ENCODE results near the gene SEMA4A. TPM values are rescaled to one million over a fixed set of nuclear protein-coding genes. Genes with fewer than 3 reads are reported as not detected.

The SEMA4A gene
- total and polyA plus RNA-seq, 9 of the 15 experiments (the other 6 are each of a cell fraction or from before 2014, with no cell fraction given) = 0.04 to 1.7 (median 0.45) TPM

GRCh38 chr1:156146020-156146768 is 7.2 kb upstream of the SEMA4A start:
- BruUV-seq (replicated peaks) = no TSS peak
- ATAC-seq = peak; percentile 87
- no peaks in the 10 kb centered on the region for H3K36me3 ChIP-seq (ENCODE audit: control insufficient read depth, insufficient read depth, low read length)
- peak overlapping the region; percentile 27 to 40; a peak in 2 of 4 replicates for H3K9ac ChIP-seq (ENCODE audit: insufficient read depth in 1 of 2, low read depth in 2 of 2, low read length in 2 of 2)
- 0 out of 2 replicates have a peak, but pooled peaks cover 6% of the 10 kb centered on the region for H4K20me1 ChIP-seq (replicated peaks; ENCODE audit: control insufficient read depth, insufficient read depth, low read length)
- H3K9me3 ChIP-seq (replicated peaks; ENCODE audit: control insufficient read depth, insufficient read depth, low read depth, low read length) = no peaks in the 10 kb centered on the region
- ChIA-PET POLR2A (interaction anchor here (0.6 kb wide), 3 partner anchors 76 to 165 kb away, joined by 3 read pairs; no protein-coding TSS in a partner anchor), CTCF (ENCODE audit: low intra/inter-chr PET ratio) (interaction anchor here (0.6 to 2.8 kb wide), 5 partner anchors 49 to 298 kb away, joined by 3 to 44 read pairs (median 4); no protein-coding TSS in a partner anchor)
- H3K4me2 ChIP-seq (ENCODE audit: insufficient read depth, low read length) = peak overlapping the region; percentile 46
- H2AFZ ChIP-seq (ENCODE audit: low read depth, low read length) = peak overlapping the region; percentile 81
- in situ Hi-C loops (cut with MboI) = loop anchor here (5.0 kb wide), 1 partner anchor 86 kb away; no protein-coding TSS in a partner anchor
- H3K4me1 ChIP-seq (replicated peaks in 1 of 2; ENCODE audit: control insufficient read depth in 2 of 2, insufficient read depth in 2 of 2, low read length in 2 of 2) = peaks cover 5 to 13% of the 10 kb centered on the region in 2 experiments; a peak in 4 of 5 replicates
- intact Hi-C loops (cut with micrococcal nuclease) = loop anchor here (2.0 to 5.0 kb wide), 4 partner anchors 46 to 215 kb away; partner anchors contain the start of genes PMF1 and SLC25A44
- FAIRE-seq = peak; percentile 97
- DNase-seq (ENCODE audit: extremely low read depth in 1 of 4, low spot score in 3 of 4) = peak; percentile 66 to 80 (median 72)
- 4% methylated on average over 13 of the region's 13 CpGs for WGBS (ENCODE audit: insufficient coverage, low coverage, missing lambda C conversion rate)
- H3K9me1 ChIP-seq (ENCODE audit: control insufficient read depth, insufficient read depth, low read length) = no peaks in the 10 kb centered on the region
- H3K27ac ChIP-seq (ENCODE audit: extremely low read depth, low read depth, low read length) = no peak overlapping the region
- no peak overlapping the region for H3K4me3 ChIP-seq
- no peaks in the 10 kb centered on the region for H3K79me2 ChIP-seq (ENCODE audit: control insufficient read depth, insufficient read depth, low read length)
- H3K27me3 ChIP-seq (ENCODE audit: control insufficient read depth in 2 of 2, insufficient read depth in 2 of 2, low read length in 2 of 2) = peaks cover 3 to 8% of the 10 kb centered on the region in 2 experiments; a peak in 1 of 5 replicates
- TF ChIP-seq BHLHE40 (IDR thresholded peaks at IDR 0.05; ENCODE audit: low read length) (peak; percentile 86), MAZ (CRISPR knock-in tag; conservative IDR thresholded peaks at IDR 0.05 in 1 of 2, IDR thresholded peaks at IDR 0.05 in 1 of 2) (peak in 1 of 2 experiments; percentile 65; a peak in 1 of 4 replicates), TEAD4 (IDR thresholded peaks at IDR 0.05; ENCODE audit: low read length) (peak; percentile 46; the same call in 1 of the 2 replicates), TEAD4 (CRISPR knock-in tag; IDR thresholded peaks at IDR 0.05; ENCODE audit: borderline replicate concordance) (no peak), ATF7 (IDR thresholded peaks at IDR 0.05) (0 out of 2 replicates have a peak, but pooled peaks have one; percentile 26), CHD1 (IDR thresholded peaks at IDR 0.05; ENCODE audit: low read length) (no peak), FOXA3 (CRISPR knock-in tag; conservative IDR thresholded peaks at IDR 0.05 in 1 of 2, IDR thresholded peaks at IDR 0.05 in 1 of 2) (no peak), ZNF124 (CRISPR knock-in tag; IDR thresholded peaks at IDR 0.05) (no peak), E2F1 (CRISPR knock-in tag; IDR thresholded peaks at IDR 0.05) (peak; percentile 34; the same call in 1 of the 2 replicates), CTCF (IDR thresholded peaks at IDR 0.05 in 2 of 3, conservative IDR thresholded peaks at IDR 0.05 in 1 of 3; ENCODE audit: insufficient read depth in 2 of 3, low read depth in 1 of 3, low read length in 3 of 3) (peak; percentile 78 to 93 (median 82)), CTBP1 (IDR thresholded peaks at IDR 0.05; ENCODE audit: borderline replicate concordance) (peak; percentile 76; the same call in 1 of the 2 replicates), MYC (IDR thresholded peaks at IDR 0.05; ENCODE audit: low read depth, low read length) (peak; percentile 43; the same call in 1 of the 2 replicates), MYC (CRISPR knock-in tag; IDR thresholded peaks at IDR 0.05; ENCODE audit: borderline replicate concordance, low read depth) (no peak), DMBX1 (CRISPR knock-in tag; IDR thresholded peaks at IDR 0.05; ENCODE audit: borderline replicate concordance) (no peak), KLF16 (IDR thresholded peaks at IDR 0.05) (0 out of 2 replicates have a peak, but pooled peaks have one; percentile 39), COPS2 (conservative IDR thresholded peaks at IDR 0.05) (no peak)
